ENCODE results near the gene GGA3. TPM values are rescaled to one million over a fixed set of nuclear protein-coding genes. Genes with fewer than 3 reads are reported as not detected.
"Not testable (repeated sequence)": the region's sequence is repeated elsewhere in the genome, so short reads cannot be mapped to it uniquely, and the experiment has no call there.

GGA3 gene
- total RNA-seq, 4 donors from 2014 or later: 23.9 to 39.2 (median 29.8) TPM

GRCh38 chr17:75301049-75301448 is 39.6 kb upstream of the GGA3 start:
- DNase-seq: no peak
- no peaks in the 10 kb centered on the region for H3K36me3 ChIP-seq
- TF ChIP-seq CTCF (IDR thresholded peaks at IDR 0.05) (no peak), POLR2A (IDR thresholded peaks at IDR 0.05) (no peak)
- H3K27me3 ChIP-seq: no peaks in the 10 kb centered on the region
- H3K4me1 ChIP-seq: peaks cover 0 to 5% (median 0%) of the 10 kb centered on the region in 3 donors
- no peak overlapping the region for H3K4me3 ChIP-seq
- H3K9me3 ChIP-seq: no peaks in the 10 kb centered on the region
- 74 to 76% methylated on average over 7 to 8 of the region's 9 CpGs for WGBS, 2 donors
- intact Hi-C loops (cut with DNase I): no loop called here
- H3K27ac ChIP-seq: no peak overlapping the region

DNA sequence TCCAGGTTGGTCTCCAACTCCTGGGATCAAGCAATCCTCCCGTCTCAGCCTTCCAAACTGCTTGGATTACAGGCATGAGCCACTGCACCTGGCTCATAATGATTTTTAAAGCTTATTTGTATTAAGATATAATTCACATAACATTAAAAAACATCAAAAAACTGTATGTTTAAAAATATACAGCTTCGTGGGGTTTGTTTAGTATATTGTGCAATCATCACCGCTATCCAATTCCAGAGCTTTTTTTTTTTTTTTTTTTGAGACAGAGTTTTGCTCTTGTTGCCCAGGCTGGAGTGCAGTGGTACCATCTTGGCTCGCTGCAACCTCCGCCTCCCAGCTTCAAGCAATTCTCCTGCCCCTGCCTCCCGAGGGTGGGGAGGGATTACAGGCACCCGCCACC is 38.9 kb upstream of the GGA3 start:
- TF ChIP-seq POLR2A (IDR thresholded peaks at IDR 0.05) (no peak), CTCF (IDR thresholded peaks at IDR 0.05) (no peak)
- H3K27me3 ChIP-seq: no peaks in the 10 kb centered on the region
- H3K4me3 ChIP-seq: no peak overlapping the region
- WGBS, 2 donors: 68 to 76% methylated on average over 6 to 7 of the region's 7 CpGs
- H3K27ac ChIP-seq: no peak overlapping the region
- DNase-seq: no peak
- intact Hi-C loops (cut with DNase I): no loop called here
- H3K9me3 ChIP-seq: no peaks in the 10 kb centered on the region
- peaks cover 0 to 5% (median 0%) of the 10 kb centered on the region in 3 donors for H3K4me1 ChIP-seq
- H3K36me3 ChIP-seq: no peaks in the 10 kb centered on the region

- H3K36me3 ChIP-seq: no peaks in the 10 kb centered on the region
- peaks cover 0 to 7% (median 0%) of the 10 kb centered on the region in 3 donors for H3K4me1 ChIP-seq
- no peak overlapping the region for H3K4me3 ChIP-seq
- no peaks in the 10 kb centered on the region for H3K9me3 ChIP-seq
- H3K27ac ChIP-seq: peak overlapping the region in 3 of 4 donors; percentile 9 to 83 (median 56)
- intact Hi-C loops (cut with DNase I): no loop called here
- peak in 1 of 4 donors; percentile 38 for TF ChIP-seq POLR2A (IDR thresholded peaks at IDR 0.05)
- TF ChIP-seq CTCF (IDR thresholded peaks at IDR 0.05): no peak
- H3K27me3 ChIP-seq: no peaks in the 10 kb centered on the region
- WGBS, 2 donors: 72 to 73% methylated on average over 8 of the region's 8 CpGs
- no peak for DNase-seq
Measured at GRCh38 chr17:75295201-75296158, 34.1 kb upstream of the GGA3 start.

- 61 to 76% methylated on average over 14 to 16 of the region's 16 CpGs for WGBS, 2 donors
- intact Hi-C loops (cut with DNase I); H3K27me3 ChIP-seq; H3K9me3 ChIP-seq; DNase-seq; H3K4me3 ChIP-seq; H3K36me3 ChIP-seq: not testable (repeated sequence)
- Histone ChIP-seq H3K4me1 (peaks cover 0 to 21% (median 3%) of the 10 kb centered on the region in 3 donors), H3K27ac (peak overlapping the region in 2 of 4 donors; percentile 17 to 30)
Measured at GRCh38 chr17:75292810-75293448, 31.5 kb upstream of the GGA3 start.

DNA sequence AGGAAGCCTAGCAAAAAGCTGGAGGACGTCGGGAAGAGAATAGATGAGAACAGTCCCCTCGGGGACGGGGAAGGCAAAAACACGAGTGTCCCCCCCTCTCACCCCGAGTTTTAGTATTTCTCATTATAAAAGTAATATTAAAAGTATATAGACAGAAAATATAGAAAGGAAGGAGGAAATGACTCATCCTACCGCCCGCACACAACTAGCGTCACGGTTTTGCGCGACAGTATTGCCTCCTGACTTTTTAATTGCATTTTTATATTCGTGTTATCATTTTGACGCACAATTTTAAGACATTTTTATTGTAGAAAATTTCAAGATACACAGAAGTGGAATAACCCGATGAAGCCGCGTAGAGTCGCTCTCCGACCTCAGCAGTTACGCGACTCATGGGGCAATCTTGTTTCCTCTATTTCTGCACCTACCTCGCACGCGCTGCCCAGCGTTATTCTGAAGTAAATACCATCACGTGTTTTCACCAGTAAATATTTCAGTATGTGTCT is 28.5 kb upstream of the GGA3 start:
- Histone ChIP-seq H3K4me1 (peaks cover 0 to 23% (median 3%) of the 10 kb centered on the region in 3 donors), H3K9me3 (no peaks in the 10 kb centered on the region), H3K27me3 (no peaks in the 10 kb centered on the region), H3K4me3 (peak overlapping the region; percentile 60 to 83 (median 74)), H3K36me3 (peaks cover 0 to 15% (median 6%) of the 10 kb centered on the region in 3 donors), H3K27ac (peak overlapping the region; percentile 82 to 95 (median 95))
- TF ChIP-seq CTCF (IDR thresholded peaks at IDR 0.05): peak in 1 of 6 experiments; percentile 17
- no peak for TF ChIP-seq POLR2A (IDR thresholded peaks at IDR 0.05)
- intact Hi-C loops (cut with DNase I): no loop called here
- WGBS, 2 donors: 0 to 1% methylated on average over 26 of the region's 26 CpGs
- DNase-seq: no peak
